Lower leg skin (tissue), 3 donors: ENCODE measurements around the gene APMAP.

Experiments
- POLR2A ChIP-seq, 2 donors: fragments of 450-650 bp; IDR thresholded peaks; one replicate each; pipeline ENCODE4 v1.6.1; 2016 to 2017; ENCODE audit warnings: antibody characterized with exemption in 2 of 2, mild to moderate bottlenecking in 1 of 2, moderate library complexity in 1 of 2
- TF ChIP-seq, protein P1 (sequence below), 3 donors: fragments of 450-650 bp; IDR thresholded peaks; one replicate each; pipeline ENCODE4 v1.5.1; 2016; ENCODE audit warnings: antibody characterized with exemption in 3 of 3, mild to moderate bottlenecking in 3 of 3, moderate library complexity in 2 of 3

DNA sequence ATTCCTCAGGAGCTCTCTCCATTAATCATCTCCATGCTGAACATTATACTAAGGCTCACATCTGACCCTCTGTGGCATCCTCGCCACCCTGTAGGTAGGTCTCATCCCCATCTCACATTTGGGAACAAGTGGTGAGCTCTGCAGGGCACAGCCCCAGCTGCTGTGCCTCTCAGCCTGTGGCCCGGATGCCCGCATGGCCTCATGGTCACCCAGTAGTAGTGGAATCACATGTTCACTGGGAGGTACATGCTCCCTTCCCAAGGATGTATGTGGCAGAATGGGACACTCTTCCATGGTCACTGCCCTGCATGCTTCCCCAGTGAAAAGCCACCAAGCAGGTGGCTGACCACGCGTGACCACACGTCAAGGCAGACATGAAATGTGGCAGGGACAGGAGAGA lies 26.3 kb upstream of the APMAP start:
- TF ChIP-seq, protein P1, sequence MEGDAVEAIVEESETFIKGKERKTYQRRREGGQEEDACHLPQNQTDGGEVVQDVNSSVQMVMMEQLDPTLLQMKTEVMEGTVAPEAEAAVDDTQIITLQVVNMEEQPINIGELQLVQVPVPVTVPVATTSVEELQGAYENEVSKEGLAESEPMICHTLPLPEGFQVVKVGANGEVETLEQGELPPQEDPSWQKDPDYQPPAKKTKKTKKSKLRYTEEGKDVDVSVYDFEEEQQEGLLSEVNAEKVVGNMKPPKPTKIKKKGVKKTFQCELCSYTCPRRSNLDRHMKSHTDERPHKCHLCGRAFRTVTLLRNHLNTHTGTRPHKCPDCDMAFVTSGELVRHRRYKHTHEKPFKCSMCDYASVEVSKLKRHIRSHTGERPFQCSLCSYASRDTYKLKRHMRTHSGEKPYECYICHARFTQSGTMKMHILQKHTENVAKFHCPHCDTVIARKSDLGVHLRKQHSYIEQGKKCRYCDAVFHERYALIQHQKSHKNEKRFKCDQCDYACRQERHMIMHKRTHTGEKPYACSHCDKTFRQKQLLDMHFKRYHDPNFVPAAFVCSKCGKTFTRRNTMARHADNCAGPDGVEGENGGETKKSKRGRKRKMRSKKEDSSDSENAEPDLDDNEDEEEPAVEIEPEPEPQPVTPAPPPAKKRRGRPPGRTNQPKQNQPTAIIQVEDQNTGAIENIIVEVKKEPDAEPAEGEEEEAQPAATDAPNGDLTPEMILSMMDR (IDR thresholded peaks at IDR 0.05): no peak
- TF ChIP-seq POLR2A (IDR thresholded peaks at IDR 0.05): no peak
